ENCODE data around the gene LCE7A. TPM values are rescaled to one million over a fixed set of nuclear protein-coding genes. Genes with fewer than 3 reads are reported as not detected.

The LCE7A gene
- total RNA-seq, 1 experiment from 2014 or later = not detected

GRCh38 chr1:152899883-152900282, 40.1 kb downstream of the LCE7A start:
- H3K27ac Mint-ChIP-seq (ENCODE audit: low read depth, unreplicated experiment) = no peak overlapping the region
- no peak for TF ChIP-seq CTCF (IDR thresholded peaks at IDR 0.05; ENCODE audit: unreplicated experiment)
- H3K4me3 Mint-ChIP-seq (ENCODE audit: unreplicated experiment) = no peak overlapping the region
- DNase-seq (ENCODE audit: unreplicated experiment) = no peak
- no peaks in the 10 kb centered on the region for H3K27me3 Mint-ChIP-seq (ENCODE audit: insufficient read depth, unreplicated experiment)
- H3K36me3 Mint-ChIP-seq (ENCODE audit: insufficient read depth, unreplicated experiment) = no peaks in the 10 kb centered on the region
- H3K9me3 Mint-ChIP-seq (ENCODE audit: unreplicated experiment) = no peaks in the 10 kb centered on the region
- ChIA-PET CTCF (interaction anchor here (0.7 to 5.4 kb wide), 5 partner anchors 14 to 28 kb away, joined by 3 to 29 read pairs (median 3); no protein-coding TSS in a partner anchor), POLR2A (no interaction called here)
- no TSS peak for BruUV-seq (replicated peaks)
- intact Hi-C loops (cut with micrococcal nuclease) = no loop called here
- H3K4me1 Mint-ChIP-seq (ENCODE audit: insufficient read depth, unreplicated experiment) = peaks cover 3% of the 10 kb centered on the region

GRCh38 chr1:152901631-152902030, 41.8 kb downstream of the LCE7A start:
- peaks cover 20% of the 10 kb centered on the region for H3K4me1 Mint-ChIP-seq (ENCODE audit: insufficient read depth, unreplicated experiment)
- H3K27me3 Mint-ChIP-seq (ENCODE audit: insufficient read depth, unreplicated experiment) = no peaks in the 10 kb centered on the region
- H3K9me3 Mint-ChIP-seq (ENCODE audit: unreplicated experiment) = no peaks in the 10 kb centered on the region
- no peak overlapping the region for H3K4me3 Mint-ChIP-seq (ENCODE audit: unreplicated experiment)
- no peak for DNase-seq (ENCODE audit: unreplicated experiment)
- intact Hi-C loops (cut with micrococcal nuclease) = no loop called here
- POLR2A ChIA-PET = interaction anchor here (1.2 kb wide), 1 partner anchor 12 kb away, joined by 3 read pairs; no protein-coding TSS in a partner anchor
- H3K36me3 Mint-ChIP-seq (ENCODE audit: insufficient read depth, unreplicated experiment) = no peaks in the 10 kb centered on the region
- CTCF ChIA-PET = interaction anchor here (0.8 to 5.3 kb wide), 3 partner anchors 24 to 131 kb away, joined by 3 to 46 read pairs (median 4); no protein-coding TSS in a partner anchor
- no peak for TF ChIP-seq CTCF (IDR thresholded peaks at IDR 0.05; ENCODE audit: unreplicated experiment)
- no TSS peak for BruUV-seq (replicated peaks)
- no peak overlapping the region for H3K27ac Mint-ChIP-seq (ENCODE audit: low read depth, unreplicated experiment)

GRCh38 chr1:152902636-152903035, 42.8 kb downstream of the LCE7A start:
- CTCF ChIA-PET = interaction anchor here (0.6 to 5.3 kb wide), 4 partner anchors 32 to 1267 kb away, joined by 3 to 46 read pairs (median 4); no protein-coding TSS in a partner anchor
- BruUV-seq (replicated peaks) = no TSS peak
- H3K27me3 Mint-ChIP-seq (ENCODE audit: insufficient read depth, unreplicated experiment) = no peaks in the 10 kb centered on the region

More at GRCh38 chr1:152902636-152903035, 42.8 kb downstream of the LCE7A start:
- no peak for DNase-seq (ENCODE audit: unreplicated experiment)
- Mint-ChIP-seq H3K9me3 (ENCODE audit: unreplicated experiment) (no peaks in the 10 kb centered on the region), H3K4me1 (ENCODE audit: insufficient read depth, unreplicated experiment) (peaks cover 28% of the 10 kb centered on the region), H3K4me3 (ENCODE audit: unreplicated experiment) (no peak overlapping the region), H3K27ac (ENCODE audit: low read depth, unreplicated experiment) (no peak overlapping the region), H3K36me3 (ENCODE audit: insufficient read depth, unreplicated experiment) (no peaks in the 10 kb centered on the region)
- intact Hi-C loops (cut with micrococcal nuclease) = no loop called here
- POLR2A ChIA-PET = interaction anchor here (1.2 kb wide), 1 partner anchor 13 kb away, joined by 3 read pairs; no protein-coding TSS in a partner anchor
- no peak for TF ChIP-seq CTCF (IDR thresholded peaks at IDR 0.05; ENCODE audit: unreplicated experiment)

Measured in MCF 10A (cell line).